Amniotic stem cell (primary cell): ENCODE measurements around the gene GABPB1.

Experiments used
- DNase-seq: peaks from one replicate; lab custom pipeline; 2025; lab: John Stamatoyannopoulos, UW

Gene GABPB1

GRCh38 chr15:50344006-50344464 lies 11.0 kb downstream of the GABPB1 start:
- DNase-seq = no peak

- DNase-seq = no peak
Measured at GRCh38 chr15:50341616-50342136, 13.3 kb downstream of the GABPB1 start.

GRCh38 chr15:50340416-50340815 lies 14.6 kb downstream of the GABPB1 start:
- DNase-seq = no peak

GRCh38 chr15:50339717-50340116 lies 15.3 kb downstream of the GABPB1 start:
- DNase-seq = no peak

- DNase-seq = no peak
Measured at GRCh38 chr15:50335251-50335650, 19.7 kb downstream of the GABPB1 start.

GRCh38 chr15:50333229-50333628 lies 21.8 kb downstream of the GABPB1 start:
- DNase-seq = no peak

- no peak for DNase-seq
Measured at GRCh38 chr15:50330921-50331320, 24.1 kb downstream of the GABPB1 start.

GRCh38 chr15:50328116-50328515 lies 26.9 kb downstream of the GABPB1 start:
- DNase-seq = no peak

- no peak for DNase-seq
Measured at GRCh38 chr15:50321680-50322210, 33.3 kb downstream of the GABPB1 start.

GRCh38 chr15:50320504-50320903 lies 34.5 kb downstream of the GABPB1 start:
- DNase-seq = no peak

- DNase-seq = no peak
Measured at GRCh38 chr15:50318697-50319096, 36.3 kb downstream of the GABPB1 start.

GRCh38 chr15:50315814-50316630 lies 39.0 kb downstream of the GABPB1 start:
- DNase-seq = peak; percentile 37

- DNase-seq = no peak
Measured at GRCh38 chr15:50312636-50313035, 42.4 kb downstream of the GABPB1 start.

GRCh38 chr15:50307799-50308198 lies 47.2 kb downstream of the GABPB1 start:
- DNase-seq = no peak

- DNase-seq = no peak
Measured at GRCh38 chr15:50304836-50305235, 50.2 kb downstream of the GABPB1 start.

GRCh38 chr15:50302581-50302980 lies 52.4 kb downstream of the GABPB1 start:
- DNase-seq = no peak

- DNase-seq = no peak
Measured at GRCh38 chr15:50298340-50298739, 56.7 kb downstream of the GABPB1 start.

- no peak for DNase-seq
Measured at GRCh38 chr15:50295966-50296365, 59.0 kb downstream of the GABPB1 start.

- no peak for DNase-seq
Measured at GRCh38 chr15:50289749-50290148, 65.2 kb downstream of the GABPB1 start.

GRCh38 chr15:50287324-50288116 lies 67.5 kb downstream of the GABPB1 start:
- no peak for DNase-seq

GRCh38 chr15:50281427-50281826 lies 73.6 kb downstream of the GABPB1 start:
- no peak for DNase-seq

- DNase-seq = no peak
Measured at GRCh38 chr15:50280271-50280670, 74.7 kb downstream of the GABPB1 start.

GRCh38 chr15:50278496-50278895 lies 76.5 kb downstream of the GABPB1 start:
- DNase-seq = no peak
